ENCODE measurements around the gene GPRIN3. TPM values are rescaled to one million over a fixed set of nuclear protein-coding genes. Genes with fewer than 3 reads are reported as not detected.

GPRIN3 gene
- total RNA-seq, 2 donors from 2014 or later = 5.7 to 9.0 TPM

GRCh38 chr4:89307178-89307445, 488 bp downstream of the GPRIN3 start:
- Histone ChIP-seq H3K27me3 (replicated peaks; ENCODE audit: insufficient read depth) (no peaks in the 10 kb centered on the region), H3K4me3 (peak overlapping the region; percentile 77), H3K27ac (no peak overlapping the region), H3K4me1 (ENCODE audit: control insufficient read depth in 1 of 2, low read depth in 2 of 2) (no peaks in the 10 kb centered on the region), H3K9me3 (no peaks in the 10 kb centered on the region), H3K36me3 (no peaks in the 10 kb centered on the region)
- no peak for TF ChIP-seq CTCF (IDR thresholded peaks at IDR 0.05)
- ATAC-seq (ENCODE audit: insufficient number of reproducible peaks, low FRiP score, low read depth) (no peak), DNase-seq (ENCODE audit: low spot score) (no peak)

GRCh38 chr4:89306486-89307177, 968 bp downstream of the GPRIN3 start:
- no peak for ATAC-seq (ENCODE audit: insufficient number of reproducible peaks, low FRiP score, low read depth)
- Histone ChIP-seq H3K27me3 (replicated peaks; ENCODE audit: insufficient read depth) (no peaks in the 10 kb centered on the region), H3K36me3 (no peaks in the 10 kb centered on the region), H3K4me3 (peak overlapping the region; percentile 77), H3K9me3 (no peaks in the 10 kb centered on the region), H3K4me1 (ENCODE audit: control insufficient read depth in 1 of 2, low read depth in 2 of 2) (no peaks in the 10 kb centered on the region), H3K27ac (no peak overlapping the region)
- no peak for TF ChIP-seq CTCF (IDR thresholded peaks at IDR 0.05)
- DNase-seq (ENCODE audit: low spot score) = no peak

GRCh38 chr4:89305712-89306437, 1.7 kb downstream of the GPRIN3 start:
- no peak for ATAC-seq (ENCODE audit: insufficient number of reproducible peaks, low FRiP score, low read depth)
- Histone ChIP-seq H3K36me3 (no peaks in the 10 kb centered on the region), H3K27ac (no peak overlapping the region), H3K9me3 (no peaks in the 10 kb centered on the region), H3K4me3 (peak overlapping the region; percentile 77), H3K4me1 (ENCODE audit: control insufficient read depth in 1 of 2, low read depth in 2 of 2) (no peaks in the 10 kb centered on the region), H3K27me3 (replicated peaks; ENCODE audit: insufficient read depth) (no peaks in the 10 kb centered on the region)
- no peak for TF ChIP-seq CTCF (IDR thresholded peaks at IDR 0.05)
- DNase-seq (ENCODE audit: low spot score) = no peak

- Histone ChIP-seq H3K9me3 (no peaks in the 10 kb centered on the region), H3K27ac (no peak overlapping the region), H3K27me3 (replicated peaks; ENCODE audit: insufficient read depth) (no peaks in the 10 kb centered on the region), H3K4me1 (ENCODE audit: control insufficient read depth in 1 of 2, low read depth in 2 of 2) (peaks cover 0 to 4% of the 10 kb centered on the region in 2 donors), H3K36me3 (no peaks in the 10 kb centered on the region), H3K4me3 (peak overlapping the region; percentile 77)
- ATAC-seq (ENCODE audit: insufficient number of reproducible peaks, low FRiP score, low read depth) (no peak), DNase-seq (ENCODE audit: low spot score) (no peak)
- no peak for TF ChIP-seq CTCF (IDR thresholded peaks at IDR 0.05)
These were observed 2.6 kb downstream of the GPRIN3 start for GRCh38 chr4:89305028-89305427.

- no peaks in the 10 kb centered on the region for H3K27me3 ChIP-seq (replicated peaks; ENCODE audit: insufficient read depth)
- no peak overlapping the region for H3K27ac ChIP-seq
- H3K4me1 ChIP-seq (ENCODE audit: control insufficient read depth in 1 of 2, low read depth in 2 of 2) = peaks cover 4% of the 10 kb centered on the region in 2 donors
- DNase-seq (ENCODE audit: low spot score) (no peak), ATAC-seq (ENCODE audit: insufficient number of reproducible peaks, low FRiP score, low read depth) (no peak)
- no peaks in the 10 kb centered on the region for H3K36me3 ChIP-seq
- no peak overlapping the region for H3K4me3 ChIP-seq
- TF ChIP-seq CTCF (IDR thresholded peaks at IDR 0.05) = no peak
- no peaks in the 10 kb centered on the region for H3K9me3 ChIP-seq
These were observed 3.7 kb downstream of the GPRIN3 start for GRCh38 chr4:89303814-89304388.

Data from thoracic aorta (tissue), 2 donors.